ENCODE measurements around the gene ELF1.
"Not testable (repeated sequence)": the region's sequence is repeated elsewhere in the genome, so short reads cannot be mapped to it uniquely, and the experiment has no call there.

Gene ELF1

GRCh38 chr13:40909541-40910200, 109.4 kb downstream of the ELF1 start:
- not testable (repeated sequence) for H3K36me3 ChIP-seq (ENCODE audit: insufficient read depth, low read length); H3K4me1 ChIP-seq (ENCODE audit: insufficient read depth, low read length); H3K9me3 ChIP-seq (ENCODE audit: control insufficient read depth, insufficient read depth, low read length); H3K9ac ChIP-seq (ENCODE audit: low read depth, low read length)

GRCh38 chr13:40908546-40908945, 110.6 kb downstream of the ELF1 start:
- Histone ChIP-seq H3K4me1 (ENCODE audit: insufficient read depth, low read length) (no peaks in the 10 kb centered on the region), H3K9ac (ENCODE audit: low read depth, low read length) (no peak overlapping the region), H3K9me3 (ENCODE audit: control insufficient read depth, insufficient read depth, low read length) (no peaks in the 10 kb centered on the region), H3K36me3 (ENCODE audit: insufficient read depth, low read length) (no peaks in the 10 kb centered on the region)

DNA sequence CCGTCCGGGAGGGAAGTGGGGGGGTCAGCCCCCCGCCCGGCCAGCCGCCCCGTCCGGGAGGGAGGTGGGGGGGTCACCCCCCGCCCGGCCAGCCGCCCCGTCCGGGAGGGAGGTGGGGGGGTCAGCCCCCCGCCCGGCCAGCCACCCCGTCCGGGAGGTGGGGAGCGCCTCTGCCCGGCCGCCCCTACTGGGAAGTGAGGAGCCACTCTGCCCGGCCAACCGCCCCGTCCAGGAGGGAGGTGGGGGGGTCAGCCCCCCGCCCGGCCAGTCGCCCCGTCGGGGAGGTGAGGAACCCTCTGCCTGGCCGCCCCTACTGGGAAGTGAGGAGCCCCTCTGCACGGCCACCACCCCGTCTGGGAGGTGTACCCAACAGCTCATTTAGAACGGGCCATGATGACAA, 118.1 kb downstream of the ELF1 start:
- not testable (repeated sequence) for H3K9me3 ChIP-seq (ENCODE audit: control insufficient read depth, insufficient read depth, low read length); H3K4me1 ChIP-seq (ENCODE audit: insufficient read depth, low read length); H3K9ac ChIP-seq (ENCODE audit: low read depth, low read length); H3K36me3 ChIP-seq (ENCODE audit: insufficient read depth, low read length)

DNA sequence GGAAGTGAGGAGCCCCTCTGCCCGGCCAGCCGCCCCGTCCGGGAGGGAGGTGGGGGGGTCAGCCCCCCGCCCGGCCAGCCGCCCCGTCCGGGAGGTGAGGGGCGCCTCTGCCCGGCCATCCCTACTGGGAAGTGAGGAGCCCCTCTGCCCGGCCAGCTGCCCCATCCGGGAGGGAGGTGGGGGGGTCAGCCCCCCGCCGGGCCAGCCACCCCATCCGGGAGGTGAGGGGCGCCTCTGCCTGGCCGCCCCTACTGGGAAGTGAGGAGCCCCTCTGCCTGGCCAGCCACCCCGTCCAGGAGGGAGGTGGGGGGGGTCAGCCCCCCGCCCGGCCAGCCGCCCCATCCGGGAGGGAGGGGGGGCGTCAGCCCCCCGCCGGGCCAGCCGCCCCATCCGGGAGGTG, 118.5 kb downstream of the ELF1 start:
- H3K36me3 ChIP-seq (ENCODE audit: insufficient read depth, low read length); H3K4me1 ChIP-seq (ENCODE audit: insufficient read depth, low read length); H3K9ac ChIP-seq (ENCODE audit: low read depth, low read length); H3K9me3 ChIP-seq (ENCODE audit: control insufficient read depth, insufficient read depth, low read length): not testable (repeated sequence)

DNA sequence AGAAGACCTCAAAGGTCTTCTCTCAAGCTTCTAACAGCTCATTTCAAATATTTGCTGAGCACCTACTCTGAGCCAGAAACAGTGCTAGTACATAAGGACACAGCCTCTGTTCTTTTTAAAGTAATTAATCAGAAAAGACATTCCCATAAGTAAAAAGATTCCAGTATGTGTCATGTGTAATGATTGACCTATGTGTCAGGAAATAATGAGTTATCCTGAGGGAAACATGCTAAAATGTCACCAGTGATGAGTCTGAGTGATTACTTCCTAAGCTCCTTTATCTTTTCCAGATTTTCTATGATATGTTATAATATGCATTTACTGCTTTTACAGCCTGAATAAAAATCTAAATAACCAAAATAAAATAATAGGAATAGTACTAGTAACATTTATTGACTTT, 122.1 kb downstream of the ELF1 start:
- H3K9me3 ChIP-seq (ENCODE audit: control insufficient read depth, insufficient read depth, low read length): no peaks in the 10 kb centered on the region
- H3K4me1 ChIP-seq (ENCODE audit: insufficient read depth, low read length): no peaks in the 10 kb centered on the region
- no peak overlapping the region for H3K9ac ChIP-seq (ENCODE audit: low read depth, low read length)
- H3K36me3 ChIP-seq (ENCODE audit: insufficient read depth, low read length): no peaks in the 10 kb centered on the region

GRCh38 chr13:40895227-40896184, 123.6 kb downstream of the ELF1 start:
- Histone ChIP-seq H3K9ac (ENCODE audit: low read depth, low read length) (no peak overlapping the region), H3K4me1 (ENCODE audit: insufficient read depth, low read length) (no peaks in the 10 kb centered on the region), H3K9me3 (ENCODE audit: control insufficient read depth, insufficient read depth, low read length) (no peaks in the 10 kb centered on the region), H3K36me3 (ENCODE audit: insufficient read depth, low read length) (no peaks in the 10 kb centered on the region)

DNA sequence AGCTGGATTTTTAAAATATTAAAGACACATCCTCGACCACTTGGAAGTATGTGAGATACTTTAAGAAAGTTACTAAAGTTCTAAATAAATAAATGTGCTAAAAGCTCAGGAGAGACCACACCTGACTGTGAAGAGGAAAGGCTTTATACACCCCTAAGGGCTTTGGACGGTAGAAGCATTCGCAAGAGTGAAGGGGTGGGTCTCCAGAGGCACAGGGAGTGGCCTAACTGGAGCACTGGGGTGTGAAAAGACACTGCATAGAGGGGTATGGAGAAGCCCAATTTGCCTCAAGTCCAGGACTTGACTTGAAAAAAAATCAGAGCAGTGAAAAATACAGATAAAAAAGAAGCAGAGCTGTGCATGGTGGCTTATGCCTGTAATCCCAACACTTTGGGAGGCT, 125.5 kb downstream of the ELF1 start:
- not testable (repeated sequence) for H3K9ac ChIP-seq (ENCODE audit: low read depth, low read length); H3K4me1 ChIP-seq (ENCODE audit: insufficient read depth, low read length); H3K36me3 ChIP-seq (ENCODE audit: insufficient read depth, low read length)

GRCh38 chr13:40886017-40886416, 133.1 kb downstream of the ELF1 start:
- Histone ChIP-seq H3K9ac (ENCODE audit: low read depth, low read length) (no peak overlapping the region), H3K36me3 (ENCODE audit: insufficient read depth, low read length) (no peaks in the 10 kb centered on the region), H3K4me1 (ENCODE audit: insufficient read depth, low read length) (no peaks in the 10 kb centered on the region), H3K9me3 (ENCODE audit: control insufficient read depth, insufficient read depth, low read length) (no peaks in the 10 kb centered on the region)

More for the DNA sequence above, 125.5 kb downstream of the ELF1 start:
- not testable (repeated sequence) for H3K9me3 ChIP-seq (ENCODE audit: control insufficient read depth, insufficient read depth, low read length)

DNA sequence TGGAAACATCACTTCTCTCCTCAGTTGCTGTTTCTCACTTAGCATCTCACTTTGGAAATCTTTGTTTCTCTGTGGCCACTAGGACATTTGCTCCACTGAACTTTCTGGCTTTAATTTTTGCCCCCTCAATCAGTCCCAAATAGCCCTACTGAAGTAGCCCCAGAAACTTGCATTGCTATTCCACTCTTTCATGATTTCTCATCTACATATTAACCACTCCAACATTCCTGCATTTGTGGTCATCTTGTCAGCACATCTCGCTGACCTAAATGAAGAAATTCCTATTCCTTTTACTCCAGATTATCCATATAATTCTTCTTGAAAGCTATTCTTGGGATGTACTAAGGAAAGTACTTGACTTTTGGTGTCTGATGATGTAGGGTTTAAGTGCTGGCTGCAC, 134.9 kb downstream of the ELF1 start:
- H3K9ac ChIP-seq (ENCODE audit: low read depth, low read length); H3K36me3 ChIP-seq (ENCODE audit: insufficient read depth, low read length); H3K4me1 ChIP-seq (ENCODE audit: insufficient read depth, low read length); H3K9me3 ChIP-seq (ENCODE audit: control insufficient read depth, insufficient read depth, low read length): not testable (repeated sequence)
